ENCODE data around the gene SCRN1. TPM values are rescaled to one million over a fixed set of nuclear protein-coding genes. Genes with fewer than 3 reads are reported as not detected.
A peak's percentile ranks its signal among the peaks of the same experiment; 100 is the strongest.

Gene SCRN1
- total and polyA plus RNA-seq, 2 of the 4 experiments (the other 2 are of a cell fraction) = 57.1 to 124 TPM

DNA sequence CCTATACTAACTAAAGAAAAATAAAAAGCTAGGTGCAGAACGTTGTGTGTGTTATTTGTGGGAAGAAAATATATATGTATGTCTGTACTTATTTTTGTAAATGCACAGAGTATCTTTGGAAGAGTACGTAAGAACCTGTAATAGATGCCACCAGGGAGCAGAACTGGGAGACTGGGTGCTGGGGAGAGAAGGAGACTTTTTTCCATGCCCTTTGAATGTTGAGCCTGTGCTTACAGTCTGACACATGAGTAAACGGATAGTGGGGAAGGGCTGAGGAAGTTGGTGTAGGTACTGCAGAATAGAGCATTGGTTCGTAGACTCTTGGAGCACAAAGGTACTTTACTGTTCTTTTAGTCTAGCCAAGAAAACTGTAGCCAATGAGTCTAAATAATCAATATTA is 1.3 kb upstream of the SCRN1 start:
- Histone ChIP-seq H3K4me1 (ENCODE audit: control insufficient read depth, insufficient read depth, low read length) (peaks cover 7% of the 10 kb centered on the region; the same call in 1 of the 2 replicates), H3K36me3 (ENCODE audit: control insufficient read depth, insufficient read depth, low read length) (no peaks in the 10 kb centered on the region), H3K18ac (ENCODE audit: low read depth, low read length) (no peak overlapping the region), H3K4ac (ENCODE audit: low read depth, low read length) (no peak overlapping the region), H4K91ac (ENCODE audit: insufficient read depth, low read depth, low read length) (no peak overlapping the region), H3K14ac (replicated peaks; ENCODE audit: low read depth, low read length) (no peak overlapping the region), H4K8ac (ENCODE audit: low read depth in 2 of 2, low read length in 2 of 2) (no peak overlapping the region), H3K9ac (ENCODE audit: low read depth, low read length) (no peak overlapping the region), H4K20me1 (ENCODE audit: insufficient read depth, low read length) (peaks cover 3% of the 10 kb centered on the region), H3K27me3 (ENCODE audit: control insufficient read depth, insufficient read depth, low read length) (no peaks in the 10 kb centered on the region), H3K9me1 (ENCODE audit: insufficient read depth, low read length) (peaks cover 3% of the 10 kb centered on the region; the same call in 1 of the 2 replicates), H3K4me2 (ENCODE audit: low read depth, low read length) (no peak overlapping the region), H2BK15ac (ENCODE audit: low read depth, low read length) (no peak overlapping the region; the same call in 2 of the 3 replicates), H4K5ac (ENCODE audit: low read depth, low read length) (no peak overlapping the region), H3K27ac (ENCODE audit: insufficient read depth, low read length) (no peak overlapping the region), H3K4me3 (ENCODE audit: insufficient read depth, low read depth, low read length) (no peak overlapping the region), H3K9me3 (ENCODE audit: control insufficient read depth, insufficient read depth, low read length) (peaks cover 3% of the 10 kb centered on the region; the same call in 1 of the 2 replicates), H2BK5ac (ENCODE audit: low read depth, low read length, poor library complexity, severe bottlenecking) (no peak overlapping the region), H3K79me1 (ENCODE audit: low read depth in 1 of 2, low read length in 2 of 2) (peaks cover 7 to 31% of the 10 kb centered on the region in 2 experiments; a peak in 3 of 4 replicates), H2BK20ac (ENCODE audit: low read depth, low read length) (no peak overlapping the region), H3K56ac (ENCODE audit: extremely low read depth, insufficient read depth, low read length) (no peak overlapping the region), H2AK9ac (replicated peaks; ENCODE audit: low read depth, low read length, poor library complexity) (no peak overlapping the region), H2AK5ac (ENCODE audit: low read depth, low read length) (no peak overlapping the region), H2BK120ac (ENCODE audit: low read depth, low read length) (no peak overlapping the region), H3K23ac (ENCODE audit: low read depth, low read length) (0 out of 2 replicates have a peak overlapping the region, but pooled peaks have one; percentile 24), H2AFZ (replicated peaks; ENCODE audit: low read length, poor library complexity) (no peak overlapping the region)
- DNase-seq = no peak
- dilution Hi-C loops (cut with HindIII; ENCODE audit: low sequenced_read_pairs, unreplicated experiment) (no loop called here), intact Hi-C loops (cut with micrococcal nuclease) (no loop called here), in situ Hi-C loops (cut with MboI; ENCODE audit: low sequenced_read_pairs) (no loop called here)
- no peak for ATAC-seq (ENCODE audit: low read depth)
- CTCF ChIA-PET = no interaction called here
- WGBS, 2 experiments (ENCODE audit: extremely low coverage in 2 of 2, insufficient read length in 1 of 2) = 100% methylated on average over 1 of the region's 4 CpGs; no CpG with 5 or more reads in 1 of the 2 experiments
- BruUV-seq (replicated peaks) = no TSS peak
- TF ChIP-seq CEBPB (IDR thresholded peaks at IDR 0.05; ENCODE audit: low read depth, low read length) = no peak
- TF ChIP-seq SMC3 (IDR thresholded peaks at IDR 0.05; ENCODE audit: low read depth, low read length) = no peak
- no peak for TF ChIP-seq MXI1 (IDR thresholded peaks at IDR 0.05; ENCODE audit: borderline replicate concordance, low read depth, low read length)
- no peak for TF ChIP-seq CHD1 (IDR thresholded peaks at IDR 0.05; ENCODE audit: low read depth, low read length)
- TF ChIP-seq MAFK (IDR thresholded peaks at IDR 0.05; ENCODE audit: low read depth, low read length) = no peak
- no peak for TF ChIP-seq NFE2L2 (IDR thresholded peaks at IDR 0.05; ENCODE audit: low read depth, low read length)
- POLR2A ChIA-PET (ENCODE audit: unreplicated experiment) = no interaction called here

Measured in IMR-90 (cell line).